ENCODE measurements around the gene IL1RAPL2. TPM values are rescaled to one million over a fixed set of nuclear protein-coding genes. Genes with fewer than 3 reads are reported as not detected.
"Not testable (repeated sequence)": the region's sequence is repeated elsewhere in the genome, so short reads cannot be mapped to it uniquely, and the experiment has no call there.

IL1RAPL2 gene
- total RNA-seq, 4 donors from 2014 or later: not detected

DNA sequence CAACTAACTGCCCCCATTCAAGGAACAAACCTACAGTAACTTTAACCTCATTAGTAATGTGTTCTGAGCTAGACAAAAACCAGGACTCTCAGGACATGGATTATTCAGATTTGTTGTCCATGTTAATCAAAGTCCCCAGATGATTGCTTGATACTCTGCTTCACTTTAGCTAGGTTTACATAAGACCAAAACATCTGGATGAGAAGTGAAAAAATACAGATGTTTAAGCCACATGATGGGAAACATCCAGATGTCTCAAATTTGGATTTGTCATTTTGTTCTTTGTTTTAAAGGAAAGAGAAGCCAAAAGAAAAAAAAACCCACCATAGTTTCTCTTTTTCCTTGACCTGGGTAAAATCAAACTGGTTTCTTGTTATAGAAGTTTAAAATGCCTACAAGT, 1207.8 kb downstream of the IL1RAPL2 start:
- H3K4me3 ChIP-seq: no peak overlapping the region
- H3K4me1 ChIP-seq: no peaks in the 10 kb centered on the region
- TF ChIP-seq, protein P1, sequence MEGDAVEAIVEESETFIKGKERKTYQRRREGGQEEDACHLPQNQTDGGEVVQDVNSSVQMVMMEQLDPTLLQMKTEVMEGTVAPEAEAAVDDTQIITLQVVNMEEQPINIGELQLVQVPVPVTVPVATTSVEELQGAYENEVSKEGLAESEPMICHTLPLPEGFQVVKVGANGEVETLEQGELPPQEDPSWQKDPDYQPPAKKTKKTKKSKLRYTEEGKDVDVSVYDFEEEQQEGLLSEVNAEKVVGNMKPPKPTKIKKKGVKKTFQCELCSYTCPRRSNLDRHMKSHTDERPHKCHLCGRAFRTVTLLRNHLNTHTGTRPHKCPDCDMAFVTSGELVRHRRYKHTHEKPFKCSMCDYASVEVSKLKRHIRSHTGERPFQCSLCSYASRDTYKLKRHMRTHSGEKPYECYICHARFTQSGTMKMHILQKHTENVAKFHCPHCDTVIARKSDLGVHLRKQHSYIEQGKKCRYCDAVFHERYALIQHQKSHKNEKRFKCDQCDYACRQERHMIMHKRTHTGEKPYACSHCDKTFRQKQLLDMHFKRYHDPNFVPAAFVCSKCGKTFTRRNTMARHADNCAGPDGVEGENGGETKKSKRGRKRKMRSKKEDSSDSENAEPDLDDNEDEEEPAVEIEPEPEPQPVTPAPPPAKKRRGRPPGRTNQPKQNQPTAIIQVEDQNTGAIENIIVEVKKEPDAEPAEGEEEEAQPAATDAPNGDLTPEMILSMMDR (IDR thresholded peaks at IDR 0.05): no peak
- TF ChIP-seq POLR2A (IDR thresholded peaks at IDR 0.05): no peak
- no peaks in the 10 kb centered on the region for H3K27me3 ChIP-seq
- no peak for DNase-seq
- no peak overlapping the region for H3K27ac ChIP-seq
- no peaks in the 10 kb centered on the region for H3K36me3 ChIP-seq
- H3K9me3 ChIP-seq: no peaks in the 10 kb centered on the region

DNA sequence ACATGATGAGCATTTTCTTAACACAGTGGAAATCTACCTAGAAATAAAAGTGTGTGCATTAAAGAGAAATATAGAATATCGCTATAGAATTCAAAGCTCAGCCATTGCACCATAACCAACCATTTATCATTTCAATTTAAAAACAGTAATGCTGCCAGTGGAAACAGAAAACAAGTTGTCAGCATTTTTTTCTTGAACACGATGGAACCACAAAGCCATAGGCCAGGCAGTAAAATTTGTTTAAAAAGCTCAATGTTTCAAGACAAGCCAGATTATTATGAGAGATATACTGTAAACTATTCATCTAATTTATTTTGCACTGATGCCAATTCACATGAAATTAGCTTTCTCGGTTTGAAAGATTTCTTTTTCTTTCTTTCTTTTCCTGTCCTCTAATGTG, 1209.7 kb downstream of the IL1RAPL2 start:
- no peak overlapping the region for H3K27ac ChIP-seq
- no peaks in the 10 kb centered on the region for H3K36me3 ChIP-seq
- no peaks in the 10 kb centered on the region for H3K9me3 ChIP-seq
- no peaks in the 10 kb centered on the region for H3K27me3 ChIP-seq
- TF ChIP-seq, protein P1 (IDR thresholded peaks at IDR 0.05): no peak
- TF ChIP-seq POLR2A (IDR thresholded peaks at IDR 0.05): no peak
- H3K4me3 ChIP-seq: no peak overlapping the region
- no peak for DNase-seq
- H3K4me1 ChIP-seq: no peaks in the 10 kb centered on the region

DNA sequence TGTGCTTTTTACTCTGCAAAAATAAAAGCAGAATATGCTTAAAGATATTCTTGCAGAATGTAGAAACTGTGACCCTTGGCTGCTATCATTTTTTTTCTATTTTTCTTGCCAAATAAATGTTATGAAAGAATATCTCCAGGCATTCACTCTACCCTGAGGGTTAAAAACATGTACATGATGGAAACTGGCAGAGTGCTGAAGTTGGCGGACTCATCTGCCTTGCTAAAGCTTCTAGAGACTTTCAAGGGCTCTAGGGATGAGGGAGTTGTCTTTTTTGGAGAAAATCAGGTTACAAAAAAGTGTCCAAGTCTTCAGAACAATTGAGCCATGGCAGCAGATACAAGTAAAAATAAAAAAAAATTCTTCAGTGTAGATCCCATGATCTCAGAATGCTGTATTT, 1215.8 kb downstream of the IL1RAPL2 start:
- Histone ChIP-seq H3K4me3 (no peak overlapping the region), H3K4me1 (no peaks in the 10 kb centered on the region), H3K27ac (no peak overlapping the region), H3K36me3 (no peaks in the 10 kb centered on the region), H3K9me3 (no peaks in the 10 kb centered on the region), H3K27me3 (no peaks in the 10 kb centered on the region)
- TF ChIP-seq, protein P1 (IDR thresholded peaks at IDR 0.05): no peak
- no peak for TF ChIP-seq POLR2A (IDR thresholded peaks at IDR 0.05)
- DNase-seq: no peak

DNA sequence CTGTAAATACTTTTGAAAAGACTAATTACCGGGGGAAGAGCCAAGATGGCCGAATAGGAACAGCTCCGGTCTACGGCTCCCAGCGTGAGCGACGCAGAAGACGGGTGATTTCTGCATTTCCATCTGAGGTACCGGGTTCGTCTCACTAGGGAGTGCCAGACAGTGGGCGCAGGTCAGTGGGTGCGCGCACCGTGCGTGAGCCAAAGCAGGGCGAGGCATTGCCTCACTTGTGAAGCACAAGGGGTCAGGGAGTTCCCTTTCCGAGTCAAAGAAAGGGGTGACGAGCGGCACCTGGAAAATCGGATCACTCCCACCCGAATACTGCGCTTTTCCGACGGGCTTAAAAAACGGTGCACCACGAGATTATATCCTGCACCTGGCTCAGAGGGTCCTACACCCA, 1230.9 kb downstream of the IL1RAPL2 start:
- H3K27me3 ChIP-seq, H3K27ac ChIP-seq, DNase-seq, H3K36me3 ChIP-seq, H3K4me1 ChIP-seq, H3K9me3 ChIP-seq, H3K4me3 ChIP-seq: not testable (repeated sequence)

DNA sequence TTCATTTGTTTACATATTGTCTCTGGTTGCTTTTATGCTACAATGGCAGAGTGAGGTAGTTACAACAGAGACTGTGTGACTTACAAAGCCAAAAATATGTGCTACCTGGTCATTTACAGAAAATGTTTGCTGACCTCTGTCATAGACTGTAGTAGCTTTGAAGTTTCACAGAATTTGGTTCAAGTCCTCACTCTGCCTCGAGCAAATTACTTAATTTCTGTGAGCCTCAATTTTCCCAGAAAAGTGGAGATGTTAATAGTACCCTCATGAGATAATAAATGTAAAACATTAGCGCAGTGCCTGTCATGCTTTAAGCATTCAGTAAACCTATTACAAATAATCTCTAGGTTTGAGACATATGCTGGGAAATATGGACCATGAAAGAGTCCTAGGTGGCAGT, 1237.9 kb downstream of the IL1RAPL2 start:
- H3K27ac ChIP-seq: no peak overlapping the region
- H3K4me1 ChIP-seq: no peaks in the 10 kb centered on the region
- DNase-seq: no peak
- H3K4me3 ChIP-seq: no peak overlapping the region
- H3K36me3 ChIP-seq: no peaks in the 10 kb centered on the region
- TF ChIP-seq, protein P1 (IDR thresholded peaks at IDR 0.05): no peak
- no peak for TF ChIP-seq POLR2A (IDR thresholded peaks at IDR 0.05)
- no peaks in the 10 kb centered on the region for H3K27me3 ChIP-seq
- no peaks in the 10 kb centered on the region for H3K9me3 ChIP-seq

DNA sequence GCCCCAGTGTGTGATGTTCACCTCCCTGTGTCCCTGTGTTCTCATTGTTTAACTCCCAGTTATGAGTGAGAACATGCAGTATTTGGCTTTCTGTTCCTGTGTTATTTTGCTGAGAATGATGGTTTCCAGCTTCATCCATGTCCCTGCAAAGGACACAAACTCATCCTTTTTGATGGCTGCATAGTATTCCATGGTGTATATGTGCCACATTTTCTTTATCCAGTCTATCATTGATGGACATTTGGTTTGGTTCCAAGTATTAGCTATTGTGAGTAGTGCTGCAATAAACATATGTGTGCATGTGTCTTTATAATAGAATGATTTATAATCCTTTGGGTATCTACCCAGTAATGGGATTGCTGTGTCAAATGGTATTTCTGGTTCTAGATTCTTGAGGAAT, 1239.7 kb downstream of the IL1RAPL2 start:
- not testable (repeated sequence) for H3K9me3 ChIP-seq, H3K27me3 ChIP-seq, H3K36me3 ChIP-seq, H3K27ac ChIP-seq, H3K4me1 ChIP-seq, H3K4me3 ChIP-seq, DNase-seq

DNA sequence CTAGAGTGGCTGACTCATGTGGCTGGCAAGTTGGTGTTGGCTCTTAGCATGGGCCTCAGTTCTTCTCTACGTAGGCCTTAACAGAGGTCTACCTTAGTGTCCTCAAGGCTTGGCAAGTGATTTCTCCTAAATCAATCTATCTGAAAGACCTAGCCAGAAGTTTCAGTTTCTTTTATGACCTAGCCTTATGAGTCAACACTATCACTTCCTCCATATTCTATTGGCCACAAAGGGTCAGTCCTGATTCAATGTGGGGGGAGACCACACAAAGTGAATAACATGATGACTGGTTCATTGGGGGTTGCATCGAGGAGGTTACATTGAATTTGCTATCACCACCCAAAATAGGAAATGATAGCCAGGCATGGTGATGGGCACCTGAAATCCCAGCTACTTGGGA, 1250.5 kb downstream of the IL1RAPL2 start:
- H3K27me3 ChIP-seq: no peaks in the 10 kb centered on the region
- TF ChIP-seq POLR2A (IDR thresholded peaks at IDR 0.05): no peak
- TF ChIP-seq, protein P1 (IDR thresholded peaks at IDR 0.05): no peak

More for the DNA sequence above, 1250.5 kb downstream of the IL1RAPL2 start:
- Histone ChIP-seq H3K9me3 (no peaks in the 10 kb centered on the region), H3K27ac (no peak overlapping the region), H3K4me1 (no peaks in the 10 kb centered on the region), H3K36me3 (no peaks in the 10 kb centered on the region), H3K4me3 (no peak overlapping the region)
- DNase-seq: no peak
